GM12875 (cell line): ENCODE results near the gene OMA1.

Experiments used
- H3K4me3 ChIP-seq: one replicate; pipeline ENCODE4 v1.5.1; 2011; ENCODE audit warnings: low read depth, low read length, control low read depth
- CTCF ChIP-seq: IDR thresholded peaks from 2 replicates; pipeline ENCODE4 v1.5.1; 2011; ENCODE audit warnings: low read depth, mild to moderate bottlenecking, control low read depth, inconsistent platforms, low read length, moderate library complexity, borderline replicate concordance; ENCODE audit not compliant: insufficient read depth

The OMA1 gene

DNA sequence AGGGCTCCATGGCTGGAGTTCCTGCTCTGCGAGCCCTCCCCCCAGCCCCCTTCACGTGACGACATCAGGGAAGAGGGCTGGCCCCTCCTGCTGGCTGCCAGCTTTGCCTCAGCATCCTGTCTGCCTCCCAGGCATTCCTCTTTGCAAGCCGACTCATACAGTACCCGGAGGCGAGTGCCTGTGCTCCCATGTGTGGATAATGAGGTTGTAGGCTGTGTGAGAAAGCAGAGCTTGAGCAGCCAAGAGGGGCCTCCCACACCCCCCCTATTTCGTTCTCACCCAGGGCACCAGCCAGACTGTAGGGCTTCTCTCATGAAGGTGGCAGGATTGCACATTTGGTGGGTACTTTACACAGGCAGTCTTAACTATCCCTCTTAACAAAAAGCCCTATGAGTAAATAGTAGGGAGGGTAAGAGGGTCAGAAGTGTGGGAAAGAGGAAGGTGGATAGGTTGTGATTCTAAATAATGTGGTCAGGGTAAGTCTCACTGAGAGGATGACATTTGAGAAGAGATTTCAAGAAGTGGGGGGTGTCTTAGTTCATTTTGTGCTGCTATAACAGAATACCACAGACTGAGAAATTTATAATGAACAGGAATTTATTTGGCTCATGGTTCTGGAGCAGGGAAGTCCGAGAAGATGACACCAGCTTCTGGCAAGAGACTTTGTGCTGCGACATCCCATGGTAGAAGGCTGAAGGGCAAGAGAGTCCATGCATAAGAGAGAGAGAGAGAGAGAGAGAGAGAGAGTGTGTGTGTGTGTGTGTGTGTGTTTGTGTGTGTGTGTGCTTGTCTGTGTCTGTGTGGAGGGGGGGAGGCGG is 113.5 kb downstream of the OMA1 start:
- TF ChIP-seq CTCF, result no peak
- no peak overlapping the region for H3K4me3 ChIP-seq

- no peak overlapping the region for H3K4me3 ChIP-seq
- no peak for TF ChIP-seq CTCF
These were observed 114.5 kb downstream of the OMA1 start for GRCh38 chr1:58431901-58432620.
